ENCODE measurements around the gene KRT25. TPM values are rescaled to one million over a fixed set of nuclear protein-coding genes. Genes with fewer than 3 reads are reported as not detected.
A peak's percentile ranks its signal among the peaks of the same experiment; 100 is the strongest.

KRT25 gene
- total RNA-seq, 1 experiment from 2014 or later: not detected

GRCh38 chr17:40753804-40754203 is 1.3 kb downstream of the KRT25 start (continued):
- no peak for TF ChIP-seq AFF4 (CRISPR knock-in tag; IDR thresholded peaks at IDR 0.05; ENCODE audit: borderline replicate concordance)
- no peak for TF ChIP-seq RORB (CRISPR knock-in tag; IDR thresholded peaks at IDR 0.05)
- TF ChIP-seq MAX (CRISPR knock-in tag; IDR thresholded peaks at IDR 0.05): no peak
- TF ChIP-seq CREB1 (CRISPR knock-in tag; IDR thresholded peaks at IDR 0.05): no peak
- no peak for TF ChIP-seq NFYB (CRISPR knock-in tag; conservative IDR thresholded peaks at IDR 0.05; ENCODE audit: low read depth)
- TF ChIP-seq HMGXB4 (CRISPR knock-in tag; IDR thresholded peaks at IDR 0.05): no peak
- TF ChIP-seq ZSCAN18 (CRISPR knock-in tag; IDR thresholded peaks at IDR 0.05): no peak

- peaks cover 4% of the 10 kb centered on the region for H3K9me3 Mint-ChIP-seq
- TF ChIP-seq OVOL2 (CRISPR knock-in tag; IDR thresholded peaks at IDR 0.05; ENCODE audit: borderline replicate concordance): no peak
- no peak for TF ChIP-seq NR1H2 (CRISPR knock-in tag; IDR thresholded peaks at IDR 0.05)
- TF ChIP-seq AFF4 (CRISPR knock-in tag; IDR thresholded peaks at IDR 0.05; ENCODE audit: borderline replicate concordance): no peak
- no peak for TF ChIP-seq EMX1 (CRISPR knock-in tag; IDR thresholded peaks at IDR 0.05)
- TF ChIP-seq ZNF671 (CRISPR knock-in tag; IDR thresholded peaks at IDR 0.05): no peak
- TF ChIP-seq MYBL2 (CRISPR knock-in tag; IDR thresholded peaks at IDR 0.05): no peak
- H3K36me3 Mint-ChIP-seq: no peaks in the 10 kb centered on the region
- DNase-seq (ENCODE audit: low spot score): no peak
- ATAC-seq: no peak
- ChIA-PET POLR2A (no interaction called here), CTCF (interaction anchor here (1.5 kb wide), 1 partner anchor 136 kb away, joined by 5 read pairs; no protein-coding TSS in a partner anchor)
- H3K27me3 Mint-ChIP-seq (ENCODE audit: low read depth): peaks cover 5% of the 10 kb centered on the region; the same call in 1 of the 2 replicates
- H3K4me1 Mint-ChIP-seq: 0 out of 2 replicates have a peak, but pooled peaks cover 7% of the 10 kb centered on the region
- H3K4me3 Mint-ChIP-seq: no peak overlapping the region
- peak overlapping the region; percentile 25; the same call in 1 of the 2 replicates for H3K27ac Mint-ChIP-seq
These were observed 4.1 kb downstream of the KRT25 start for GRCh38 chr17:40751065-40751464.

- Mint-ChIP-seq H3K27me3 (ENCODE audit: low read depth) (peaks cover 9% of the 10 kb centered on the region; the same call in 1 of the 2 replicates), H3K27ac (no peak overlapping the region), H3K4me1 (0 out of 2 replicates have a peak, but pooled peaks cover 7% of the 10 kb centered on the region), H3K4me3 (no peak overlapping the region), H3K36me3 (no peaks in the 10 kb centered on the region), H3K9me3 (peaks cover 4% of the 10 kb centered on the region)
- ChIA-PET CTCF (interaction anchor here (1.2 to 1.5 kb wide), 2 partner anchors 130 to 136 kb away, joined by 4 to 5 read pairs; no protein-coding TSS in a partner anchor), POLR2A (no interaction called here)
- DNase-seq (ENCODE audit: low spot score): no peak
- no peak for ATAC-seq
- TF ChIP-seq ZNF121 (CRISPR knock-in tag; IDR thresholded peaks at IDR 0.05) (no peak), ZBTB43 (CRISPR knock-in tag; IDR thresholded peaks at IDR 0.05) (no peak), ZMAT4 (CRISPR knock-in tag; IDR thresholded peaks at IDR 0.05) (no peak), ZNF263 (CRISPR knock-in tag; IDR thresholded peaks at IDR 0.05; ENCODE audit: low read depth) (no peak), NR2C2 (CRISPR knock-in tag; IDR thresholded peaks at IDR 0.05) (no peak)
These were observed 4.7 kb downstream of the KRT25 start for GRCh38 chr17:40750391-40750790.
